K562 (cell line): ENCODE measurements around the gene ATRNL1. TPM values are rescaled to one million over a fixed set of nuclear protein-coding genes. Genes with fewer than 3 reads are reported as not detected.
A peak's percentile ranks its signal among the peaks of the same experiment; 100 is the strongest.

Source experiments
- ATAC-seq: fragments of 200-7000 bp; cut with Tn5 transposase; 3 replicates; pipeline ENCODE4 v1.9.1; 2020; ENCODE audit warnings: moderate library complexity
- BruUV-seq: library from RNA; stranded (reverse); fragments of 400-500 nt; replicated peaks from 2 replicates; lab custom pipeline; 2021; lab: Mats Ljungman, UMichigan
- CTCF ChIA-PET: fragments of 300-600 bp; formaldehyde crosslinking; extraction: SDS; loops from one replicate; lab custom pipeline; 2021; ENCODE audit warnings: low intra/inter-chr PET ratio; lab: Yijun Ruan, JAX
- POLR2A ChIA-PET: fragments of 300-600, 350-650 bp; sonication (Branson Sonifier 250); formaldehyde crosslinking; extraction: SDS; loops from one replicate; lab custom pipeline; 2021; ENCODE audit warnings: antibody characterized with exemption, inconsistent platforms; lab: Yijun Ruan, JAX
- DNase-seq, 4 experiments: peaks; one replicate each; pipeline versions ENCODE4 v3.0.0 to v3.0.0-alpha.2; 2011 to 2018; ENCODE audit warnings: low spot score in 3 of 4, mixed read lengths in 3 of 4; ENCODE audit errors: extremely low read depth in 1 of 4
- FAIRE-seq: peaks from 2 replicates; lab custom pipeline; 2011; peaks lifted over from hg19 to GRCh38; lab: Jason Lieb, UNC
- H2AFZ ChIP-seq: 2 replicates; pipeline ENCODE4 v1.6.0; 2011; ENCODE audit warnings: low read depth, low read length, control low read depth, inconsistent platforms
- H3K27ac ChIP-seq: fragments of 200-600 bp; 3 replicates; pipeline ENCODE4 v1.8.0; 2011; ENCODE audit warnings: low read depth, mild to moderate bottlenecking, control low read depth, inconsistent platforms, low read length, moderate library complexity, mixed read lengths; ENCODE audit errors: extremely low read depth
- H3K27me3 ChIP-seq, 2 experiments: fragments of 300-600 bp in 1 of 2; 2 replicates in 1 of 2; 3 replicates in 1 of 2; pipeline versions ENCODE4 v1.6.0 to v1.8.0; 2011; ENCODE audit warnings: inconsistent platforms in 2 of 2, low read length in 2 of 2, mild to moderate bottlenecking in 1 of 2, mixed read lengths in 1 of 2, moderate library complexity in 1 of 2; ENCODE audit not compliant: control insufficient read depth in 2 of 2, insufficient read depth in 2 of 2
- H3K36me3 ChIP-seq: fragments of 300-600 bp; 3 replicates; pipeline ENCODE4 v1.8.0; 2011; ENCODE audit warnings: mild to moderate bottlenecking, low read length, inconsistent platforms; ENCODE audit not compliant: control insufficient read depth, insufficient read depth
- H3K4me1 ChIP-seq, 2 experiments: fragments of 200-600 bp in 1 of 2; replicated peaks in 1 of 2; 2 replicates in 1 of 2; 3 replicates in 1 of 2; pipeline versions ENCODE4 v1.5.1 to v1.8.0; 2011; ENCODE audit warnings: inconsistent platforms in 2 of 2, low read length in 2 of 2, mild to moderate bottlenecking in 1 of 2, mixed read lengths in 1 of 2, moderate library complexity in 1 of 2; ENCODE audit not compliant: control insufficient read depth in 2 of 2, insufficient read depth in 2 of 2
- H3K4me2 ChIP-seq: 2 replicates; pipeline ENCODE4 v1.6.1; 2011; ENCODE audit warnings: low read length, control low read depth, inconsistent platforms, mixed read lengths; ENCODE audit not compliant: insufficient read depth
- H3K4me3 ChIP-seq: fragments of 200-600 bp; sonication (generic), shearing (Covaris generic); 2 replicates; pipeline ENCODE4 v1.5.1; 2016; ENCODE audit warnings: control low read depth, inconsistent platforms
- H3K79me2 ChIP-seq: fragments of 200-600 bp; 3 replicates; pipeline ENCODE4 v1.8.0; 2011; ENCODE audit warnings: low read length, inconsistent platforms; ENCODE audit not compliant: control insufficient read depth, insufficient read depth
- H3K9ac ChIP-seq, 2 experiments: 2 replicates each; pipeline versions ENCODE4 v1.6.0 to v1.6.1; 2011; ENCODE audit warnings: low read depth in 2 of 2, low read length in 2 of 2, control low read depth in 1 of 2, inconsistent platforms in 1 of 2, mild to moderate bottlenecking in 1 of 2, mixed read lengths in 1 of 2; ENCODE audit not compliant: insufficient read depth in 1 of 2
- H3K9me1 ChIP-seq: one replicate; pipeline ENCODE4 v1.6.0; 2011; ENCODE audit warnings: inconsistent platforms, mild to moderate bottlenecking, low read length, moderate library complexity; ENCODE audit not compliant: control insufficient read depth, insufficient read depth
- H3K9me3 ChIP-seq: replicated peaks from 2 replicates; pipeline ENCODE4 v1.5.1; 2011; ENCODE audit warnings: low read depth, low read length, inconsistent platforms; ENCODE audit not compliant: control insufficient read depth, insufficient read depth
- H4K20me1 ChIP-seq: replicated peaks from 2 replicates; pipeline ENCODE4 v1.6.1; 2011; ENCODE audit warnings: low read length, inconsistent platforms, mixed read lengths; ENCODE audit not compliant: control insufficient read depth, insufficient read depth
- C11orf30 ChIP-seq: fragments of 450-650 bp; IDR thresholded peaks from 2 replicates; pipeline ENCODE4 v1.6.1; 2016; ENCODE audit warnings: low read depth, mild to moderate bottlenecking
- DNMT1 ChIP-seq: fragments of 450-650 bp; IDR thresholded peaks from 2 replicates; pipeline ENCODE4 v1.6.1; 2016; ENCODE audit warnings: antibody characterized with exemption, mild to moderate bottlenecking
- HDAC8 ChIP-seq: fragments of 450-650 bp; IDR thresholded peaks from 2 replicates; pipeline ENCODE4 v1.6.1; 2016; ENCODE audit warnings: mild to moderate bottlenecking, missing genetic modification characterization, moderate library complexity, missing compliant biosample characterization
- MAFF ChIP-seq: IDR thresholded peaks from 2 replicates; pipeline ENCODE4 v1.6.1; 2012; ENCODE audit warnings: low read length, improper control_type of control experiment
- MAFK ChIP-seq: IDR thresholded peaks from 2 replicates; pipeline ENCODE4 v1.6.1; 2011; ENCODE audit warnings: low read length, improper control_type of control experiment
- MAZ ChIP-seq, 2 experiments: fragments of 450-650 bp in 1 of 2; sonication (generic) in 1 of 2; formaldehyde crosslinking; IDR thresholded peaks in 1 of 2; conservative IDR thresholded peaks in 1 of 2; 2 replicates each; pipeline versions ENCODE4 v1.4.0 to v1.5.0; 2020; ENCODE audit warnings: mild to moderate bottlenecking in 1 of 2, missing genetic modification reagents in 1 of 2
- ZC3H11A ChIP-seq: IDR thresholded peaks from 2 replicates; pipeline ENCODE4 v1.6.1; 2012; ENCODE audit warnings: low read depth, low read length, improper control_type of control experiment
- ZNF316 ChIP-seq: fragments of 450-650 bp; IDR thresholded peaks from 2 replicates; pipeline ENCODE4 v1.6.1; 2016
- ZNF766 ChIP-seq: fragments of 200-800 bp; sonication (Bioruptor generic); conservative IDR thresholded peaks from 2 replicates; pipeline ENCODE4 v1.6.1; 2016; ENCODE audit warnings: missing genetic modification characterization, missing compliant biosample characterization
- in situ Hi-C: fragments of 300-500 bp; cut with MboI; formaldehyde crosslinking; loops from 4 replicates; pipeline ENCODE4 v1.15.0; 2018; ENCODE audit warnings: inconsistent platforms, mixed read lengths
- intact Hi-C: fragments of 100-400 bp; cut with micrococcal nuclease; formaldehyde crosslinking; loops from 2 replicates; pipeline ENCODE4 v1.14.2; 2022
- polyA plus RNA-seq, 8 experiments: library from polyadenylated mRNA; depleted of rRNA in 4 of 8; stranded (reverse) in 5 of 8; unstranded in 3 of 8; fragments of >200 nt; fragmentation: Nextera tagmentation in 2 of 8; fragmentation: Illumina TruSeq in 1 of 8; extraction: Ambion mirVana in 2 of 8; extraction: Trizol in 1 of 8; gene quantifications; 2 replicates each; pipeline versions ENCODE4 v1.2.1 to v1.2.3, GENCODE V29; 2011 to 2014; ENCODE audit warnings: inconsistent platforms in 1 of 8, missing spikeins in 1 of 8
- total RNA-seq, 7 experiments: library from RNA; depleted of rRNA in 6 of 7; stranded (reverse); fragments of >200 nt in 6 of 7; fragmentation: Illumina TruSeq in 2 of 7; extraction: Trizol in 2 of 7; gene quantifications; 2 replicates each; pipeline versions ENCODE4 v1.2.1 to v1.2.3, GENCODE V29; 2011 to 2021; ENCODE audit warnings: low replicate concordance in 1 of 7

Gene ATRNL1
- total and polyA plus RNA-seq, 9 of the 15 experiments (the other 6 are each of a cell fraction or from before 2014, with no cell fraction given): 0.18 TPM; not detected in 8

DNA sequence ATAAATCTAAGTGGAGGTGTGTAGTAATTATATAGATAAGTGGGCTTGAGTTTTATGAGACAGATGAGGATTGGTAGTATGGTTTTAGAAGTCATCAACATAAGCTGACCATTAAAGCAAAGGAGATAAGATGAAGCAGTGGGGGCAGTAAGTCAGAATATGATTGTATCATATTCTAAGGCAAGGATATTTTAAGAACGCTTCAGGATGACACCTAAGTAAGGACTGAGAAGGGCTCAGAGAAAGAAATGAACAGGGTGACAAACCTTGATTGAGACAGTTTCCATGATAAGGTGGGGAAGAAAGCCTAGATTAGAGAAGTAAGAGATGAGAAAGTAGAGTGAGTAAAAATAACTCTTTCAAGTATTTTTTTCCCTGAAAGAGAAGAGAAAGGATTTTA is 567.2 kb downstream of the ATRNL1 start (continued):
- no peak for TF ChIP-seq ZNF766 (CRISPR knock-in tag)
- no peak for TF ChIP-seq DNMT1

DNA sequence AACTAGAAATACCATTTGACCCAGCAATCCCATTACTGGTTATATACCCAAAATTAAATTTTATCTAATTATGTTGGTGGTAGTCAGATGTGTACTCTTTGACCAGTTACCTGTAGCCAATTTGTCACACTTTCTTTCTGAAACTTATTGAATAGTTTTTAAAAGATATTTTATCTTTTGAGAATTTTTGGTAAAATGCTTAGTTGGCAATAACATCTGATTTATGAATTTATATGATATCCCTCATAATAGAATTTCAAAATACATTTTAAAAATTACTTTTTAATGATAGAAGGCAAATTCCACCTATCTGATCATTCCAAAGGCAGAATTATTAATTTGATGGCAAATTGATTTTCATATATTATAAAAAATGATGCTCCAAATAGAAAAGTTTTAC is 569.3 kb downstream of the ATRNL1 start:
- in situ Hi-C loops (no loop called here), intact Hi-C loops (no loop called here)
- no TSS peak for BruUV-seq
- Histone ChIP-seq H4K20me1 (no peaks in the 10 kb centered on the region), H3K27ac (no peak overlapping the region), H3K27me3 (no peaks in the 10 kb centered on the region)
- ATAC-seq: no peak
- POLR2A ChIA-PET: no interaction called here
- TF ChIP-seq MAFF (peak; percentile 14; the same call in 1 of the 2 replicates), C11orf30 (0 out of 2 replicates have a peak, but pooled peaks have one; percentile 21), ZNF316 (peak; percentile 53), HDAC8 (tag) (no peak), MAFK (peak; percentile 21; the same call in 1 of the 2 replicates), MAZ (CRISPR knock-in tag; conservative IDR thresholded peaks at IDR 0.05 in 1 of 2, IDR thresholded peaks at IDR 0.05 in 1 of 2) (no peak), ZC3H11A (no peak)
- TF ChIP-seq, all 486 proteins: peak for 4
- DNase-seq (no peak), FAIRE-seq (no peak)
- CTCF ChIA-PET: no interaction called here
- H2AFZ ChIP-seq: no peak overlapping the region
- no peaks in the 10 kb centered on the region for H3K9me3 ChIP-seq
- no peak overlapping the region for H3K4me2 ChIP-seq
- no peaks in the 10 kb centered on the region for H3K36me3 ChIP-seq
- H3K4me1 ChIP-seq: no peaks in the 10 kb centered on the region
- H3K4me3 ChIP-seq: no peak overlapping the region
- no peaks in the 10 kb centered on the region for H3K79me2 ChIP-seq
- no peaks in the 10 kb centered on the region for H3K9me1 ChIP-seq
- no peak overlapping the region for H3K9ac ChIP-seq
